Measurements from ENCODE around the gene RPTOR. TPM values are rescaled to one million over a fixed set of nuclear protein-coding genes. Genes with fewer than 3 reads are reported as not detected.

Gene RPTOR
- total and polyA plus RNA-seq, 10 of the 15 experiments (the other 5 are each of a cell fraction or from before 2014, with no cell fraction given) = 0.18 to 32.1 (median 7.8) TPM

DNA sequence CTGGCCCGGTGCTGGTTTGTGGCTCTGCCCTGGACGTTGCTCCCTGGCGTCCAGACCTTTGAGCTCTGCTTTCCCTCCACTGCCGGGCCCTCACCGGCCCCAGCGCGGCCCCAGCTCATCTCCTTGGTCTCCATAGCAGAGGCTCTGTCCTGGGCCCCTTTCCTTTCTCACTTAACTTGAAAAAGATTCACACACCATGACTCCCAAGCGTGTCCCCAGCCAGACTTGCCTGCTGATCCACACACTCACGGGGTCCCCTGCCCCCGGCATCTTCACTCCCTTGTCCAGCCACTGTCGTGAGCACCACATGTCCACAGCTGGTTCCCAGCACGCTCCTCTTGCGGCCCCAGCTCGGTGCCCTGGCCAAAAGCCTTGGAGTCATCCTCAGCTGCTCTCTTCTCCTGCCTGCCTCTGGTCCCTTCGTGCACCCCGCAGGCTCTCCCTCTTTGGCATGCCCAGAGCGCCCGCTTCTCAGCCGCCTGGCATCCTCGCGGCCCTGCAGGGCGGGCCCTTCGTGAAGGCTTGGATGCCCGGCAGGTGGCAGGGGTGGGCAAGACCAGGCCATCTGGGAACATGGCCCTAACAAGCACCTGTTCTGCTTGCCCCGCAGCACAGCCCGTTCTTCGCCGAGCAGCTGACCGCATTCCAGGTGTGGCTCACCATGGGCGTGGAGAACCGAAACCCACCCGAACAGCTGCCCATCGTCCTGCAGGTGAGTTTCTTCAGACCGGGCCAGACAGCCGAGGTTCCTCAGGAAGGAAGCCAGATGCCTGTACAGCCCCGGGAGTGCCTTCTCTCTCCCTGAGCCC lies 301.4 kb downstream of the RPTOR start:
- BruUV-seq (replicated peaks) = no TSS peak
- Histone ChIP-seq H4K20me1 (ENCODE audit: control insufficient read depth, insufficient read depth) (no peaks in the 10 kb centered on the region), H3K36me3 (ENCODE audit: control insufficient read depth in 2 of 2, insufficient read depth in 2 of 2, low read length in 1 of 2) (peaks cover 0 to 3% of the 10 kb centered on the region in 2 experiments; a peak in 3 of 4 replicates), H3K79me2 (ENCODE audit: control insufficient read depth, insufficient read depth, low read length) (no peaks in the 10 kb centered on the region), H3K4me3 (no peak overlapping the region), H3K4me2 (ENCODE audit: control insufficient read depth, insufficient read depth) (0 out of 2 replicates have a peak overlapping the region, but pooled peaks have one; percentile 3), H3K9me3 (replicated peaks; ENCODE audit: control insufficient read depth, insufficient read depth, low read length) (no peaks in the 10 kb centered on the region), H3K27me3 (replicated peaks in 1 of 2; ENCODE audit: control insufficient read depth in 2 of 2, insufficient read depth in 2 of 2, low read length in 1 of 2) (no peaks in the 10 kb centered on the region), H3K9ac (ENCODE audit: control insufficient read depth, insufficient read depth, low read length) (no peak overlapping the region; the same call in 1 of the 2 replicates), H3K4me1 (ENCODE audit: control insufficient read depth, insufficient read depth, low read length) (peaks cover 18% of the 10 kb centered on the region), H3K27ac (ENCODE audit: control insufficient read depth, insufficient read depth) (no peak overlapping the region; the same call in 1 of the 2 replicates), H2AFZ (ENCODE audit: control insufficient read depth, low read depth, low read length) (no peak overlapping the region)
- ChIA-PET POLR2A (no interaction called here), CTCF (interaction anchor here (1.0 to 1.3 kb wide), 3 partner anchors 9 to 126 kb away, joined by 3 read pairs; no protein-coding TSS in a partner anchor), SMC1A (ENCODE audit: uncharacterized antibody, unreplicated experiment) (no interaction called here), RAD21 (ENCODE audit: unreplicated experiment) (no interaction called here)
- intact Hi-C loops (cut with micrococcal nuclease; ENCODE audit: unreplicated experiment) = no loop called here
- in situ Hi-C loops (cut with MboI) = no loop called here
- ATAC-seq (peak; percentile 76), FAIRE-seq (no peak), DNase-seq (ENCODE audit: low read depth, low spot score) (no peak)
- 84% methylated on average over 36 of the region's 36 CpGs for WGBS (ENCODE audit: insufficient coverage, insufficient replicate concordance, low lambda C conversion rate, missing lambda C conversion rate)
- no peak for TF ChIP-seq ZBTB33 (IDR thresholded peaks at IDR 0.05)
- TF ChIP-seq IRF3 (IDR thresholded peaks at IDR 0.05) = no peak
- TF ChIP-seq EED (IDR thresholded peaks at IDR 0.05; ENCODE audit: low read depth) = peak; percentile 55; the same call in 1 of the 2 replicates
- no peak for TF ChIP-seq SIN3A (IDR thresholded peaks at IDR 0.05; ENCODE audit: low read depth, low read length)
- no peak for TF ChIP-seq PKNOX1 (IDR thresholded peaks at IDR 0.05)
- no peak for TF ChIP-seq ZNF384 (IDR thresholded peaks at IDR 0.05; ENCODE audit: borderline replicate concordance, low read depth, low read length)
- TF ChIP-seq HDAC2 (IDR thresholded peaks at IDR 0.05) = no peak
- no peak for TF ChIP-seq IKZF2 (IDR thresholded peaks at IDR 0.05)
- no peak for TF ChIP-seq ZBTB4 (CRISPR knock-in tag; IDR thresholded peaks at IDR 0.05)
- TF ChIP-seq HDAC6 (IDR thresholded peaks at IDR 0.05; ENCODE audit: unreplicated experiment) = no peak
- TF ChIP-seq RAD21 (IDR thresholded peaks at IDR 0.05; ENCODE audit: insufficient read depth, low read depth, low read length) = 0 out of 2 replicates have a peak, but pooled peaks have one; percentile 1
- peak; percentile 92 for TF ChIP-seq TCF12 (IDR thresholded peaks at IDR 0.05; ENCODE audit: low read depth, low read length)
- TF ChIP-seq CTCF (IDR thresholded peaks at IDR 0.05 in 2 of 3, conservative IDR thresholded peaks at IDR 0.05 in 1 of 3; ENCODE audit: control insufficient read depth in 2 of 3, extremely low read depth in 1 of 3, insufficient read depth in 1 of 3, low read depth in 3 of 3, low read length in 3 of 3) = peak in 2 of 3 experiments; percentile 6 to 34; a peak in 2 of 6 replicates
